Activated gamma-delta T cell treated with anti-CD3 and anti-CD28 coated beads, Interleukin-2, amount 50 U/mL, for 16 hours (primary cell): ENCODE results near the gene NOP9.
"Not testable (repeated sequence)": the region's sequence is repeated elsewhere in the genome, so short reads cannot be mapped to it uniquely, and the experiment has no call there.

Experiments
- DNase-seq: peaks from one replicate; pipeline ENCODE4 v3.0.0-alpha.2; 2020; ENCODE audit warnings: low read depth

Gene NOP9

GRCh38 chr14:24310265-24310645, 10.6 kb downstream of the NOP9 start:
- DNase-seq: no peak

GRCh38 chr14:24310646-24311604, 11.3 kb downstream of the NOP9 start, which contains the start of gene LTB4R:
LTB4R (plus strand) TSS chr14:24311502; CDS start chr14:24315652, 4,150 bp downstream.
- peak; percentile 28 for DNase-seq

GRCh38 chr14:24311837-24312615, 12.4 kb downstream of the NOP9 start:
- no peak for DNase-seq

GRCh38 chr14:24312736-24313507, 13.3 kb downstream of the NOP9 start:
- DNase-seq: no peak

GRCh38 chr14:24313913-24314312, 14.3 kb downstream of the NOP9 start:
- no peak for DNase-seq

GRCh38 chr14:24314377-24315193, 14.9 kb downstream of the NOP9 start:
- DNase-seq: no peak

GRCh38 chr14:24315243-24315806, 15.7 kb downstream of the NOP9 start:
- DNase-seq: no peak

GRCh38 chr14:24315807-24316596, 16.4 kb downstream of the NOP9 start:
- no peak for DNase-seq

GRCh38 chr14:24316597-24316950, 16.9 kb downstream of the NOP9 start:
- no peak for DNase-seq

- no peak for DNase-seq
Measured at GRCh38 chr14:24317141-24317928, 17.7 kb downstream of the NOP9 start.

GRCh38 chr14:24321212-24321975, 21.7 kb downstream of the NOP9 start:
- no peak for DNase-seq

GRCh38 chr14:24322672-24323071, 23.0 kb downstream of the NOP9 start:
- no peak for DNase-seq

- DNase-seq: no peak
Measured at GRCh38 chr14:24323341-24323740, 23.7 kb downstream of the NOP9 start.

- DNase-seq: no peak
Measured at GRCh38 chr14:24324024-24324423, 24.4 kb downstream of the NOP9 start.

- no peak for DNase-seq
Measured at GRCh38 chr14:24325041-24325530, 25.4 kb downstream of the NOP9 start.

- no peak for DNase-seq
Measured at GRCh38 chr14:24325963-24326362, 26.3 kb downstream of the NOP9 start.

GRCh38 chr14:24327303-24327702, 27.7 kb downstream of the NOP9 start:
- no peak for DNase-seq

GRCh38 chr14:24327914-24328313, 28.3 kb downstream of the NOP9 start:
- DNase-seq: not testable (repeated sequence)
